Neuronal stem cell (in vitro differentiated cells): Measurements from ENCODE around the gene PEX14.

Source experiments
- DNase-seq: peaks from one replicate; pipeline ENCODE4 v3.0.0-alpha.2; 2013; ENCODE audit warnings: low spot score
- H2AFZ ChIP-seq: one replicate; pipeline ENCODE4 v1.6.1; 2013; ENCODE audit warnings: mild to moderate bottlenecking, low read length, inconsistent platforms
- H2AK5ac ChIP-seq: 2 replicates; pipeline ENCODE4 v1.6.1; 2013; ENCODE audit warnings: low read depth, mild to moderate bottlenecking, inconsistent platforms, low read length, moderate library complexity, mixed read lengths
- H2BK120ac ChIP-seq: 2 replicates; pipeline ENCODE4 v1.6.1; 2013; ENCODE audit warnings: low read depth, mild to moderate bottlenecking, inconsistent platforms, low read length, moderate library complexity, mixed read lengths
- H2BK12ac ChIP-seq: one replicate; pipeline ENCODE4 v1.6.1; 2013; ENCODE audit warnings: low read length, inconsistent platforms
- H2BK15ac ChIP-seq: 2 replicates; pipeline ENCODE4 v1.6.1; 2013; ENCODE audit warnings: mild to moderate bottlenecking, low read length, inconsistent platforms, mixed read lengths
- H2BK5ac ChIP-seq: one replicate; pipeline ENCODE4 v1.6.1; 2013; ENCODE audit warnings: inconsistent platforms, mild to moderate bottlenecking, low read length, moderate library complexity
- H3K14ac ChIP-seq: one replicate; pipeline ENCODE4 v1.6.1; 2013; ENCODE audit warnings: low read length, inconsistent platforms
- H3K18ac ChIP-seq: 2 replicates; pipeline ENCODE4 v1.6.1; 2013; ENCODE audit warnings: low read length, inconsistent platforms
- H3K23ac ChIP-seq: 2 replicates; pipeline ENCODE4 v1.6.1; 2013; ENCODE audit warnings: low read depth, mild to moderate bottlenecking, mixed read lengths, low read length, inconsistent platforms; ENCODE audit not compliant: poor library complexity
- H3K27ac ChIP-seq: replicated peaks from 3 replicates; pipeline ENCODE4 v1.5.1; 2013; ENCODE audit warnings: low read length, inconsistent platforms
- H3K27me3 ChIP-seq, 3 experiments: 2 replicates each; pipeline ENCODE4 v1.6.1; 2013; ENCODE audit warnings: low read length in 3 of 3, mild to moderate bottlenecking in 2 of 3, inconsistent platforms in 1 of 3, low read depth in 1 of 3, mixed read lengths in 1 of 3, moderate library complexity in 1 of 3; ENCODE audit not compliant: control insufficient read depth in 3 of 3, insufficient read depth in 3 of 3
- H3K36me3 ChIP-seq, 2 donors: replicated peaks in 1 of 2; 2 replicates each; pipeline ENCODE4 v1.6.1; 2013; ENCODE audit warnings: low read length in 2 of 2; ENCODE audit not compliant: control insufficient read depth in 2 of 2, insufficient read depth in 2 of 2
- H3K4ac ChIP-seq: 2 replicates; pipeline ENCODE4 v1.6.1; 2013; ENCODE audit warnings: inconsistent platforms, mild to moderate bottlenecking, low read length, moderate library complexity
- H3K4me1 ChIP-seq, 2 donors: 1 replicate in 1 of 2; 2 replicates in 1 of 2; pipeline ENCODE4 v1.6.1; 2013; ENCODE audit warnings: low read length in 2 of 2, low read depth in 1 of 2; ENCODE audit not compliant: control insufficient read depth in 2 of 2, insufficient read depth in 1 of 2
- H3K4me2 ChIP-seq: one replicate; pipeline ENCODE4 v1.6.1; 2013; ENCODE audit warnings: mild to moderate bottlenecking, low read length, inconsistent platforms; ENCODE audit not compliant: insufficient read depth, poor library complexity, severe bottlenecking
- H3K4me3 ChIP-seq, 2 donors: 2 replicates each; pipeline ENCODE4 v1.5.1; 2013; ENCODE audit warnings: low read length in 2 of 2, mild to moderate bottlenecking in 2 of 2, inconsistent platforms in 1 of 2, moderate library complexity in 1 of 2
- H3K79me1 ChIP-seq: one replicate; pipeline ENCODE4 v1.6.1; 2013; ENCODE audit warnings: low read depth, mild to moderate bottlenecking, inconsistent platforms, low read length, moderate library complexity
- H3K9ac ChIP-seq: one replicate; pipeline ENCODE4 v1.6.1; 2013; ENCODE audit warnings: mild to moderate bottlenecking, low read depth, low read length, inconsistent platforms; ENCODE audit not compliant: poor library complexity
- H3K9me3 ChIP-seq, 2 donors: replicated peaks in 1 of 2; 2 replicates each; pipeline versions ENCODE3 to v1.6.1; 2013; ENCODE audit warnings: low read length in 2 of 2, mild to moderate bottlenecking in 2 of 2, inconsistent platforms in 1 of 2, low read depth in 1 of 2, mixed read lengths in 1 of 2, moderate library complexity in 1 of 2; ENCODE audit not compliant: control insufficient read depth in 2 of 2, insufficient read depth in 1 of 2
- H4K8ac ChIP-seq: one replicate; pipeline ENCODE4 v1.6.1; 2013; ENCODE audit warnings: low read depth, mild to moderate bottlenecking, inconsistent platforms, low read length, moderate library complexity
- H4K91ac ChIP-seq: one replicate; pipeline ENCODE4 v1.6.1; 2013; ENCODE audit warnings: low read length, low read depth, mild to moderate bottlenecking, inconsistent platforms; ENCODE audit not compliant: poor library complexity
- WGBS, 2 donors: extraction: QIAGEN DNeasy Blood & Tissue Kit; methylation state at CpG; one replicate each; pipeline ENCODE4 v1.1.7; 2013; ENCODE audit warnings: missing lambda C conversion rate in 2 of 2, mixed read lengths in 1 of 2; ENCODE audit not compliant: insufficient read length in 2 of 2, insufficient replicate concordance in 1 of 2; ENCODE audit errors: extremely low coverage in 2 of 2; 5-methylcytosine and 5-hydroxymethylcytosine counted together

PEX14 gene

DNA sequence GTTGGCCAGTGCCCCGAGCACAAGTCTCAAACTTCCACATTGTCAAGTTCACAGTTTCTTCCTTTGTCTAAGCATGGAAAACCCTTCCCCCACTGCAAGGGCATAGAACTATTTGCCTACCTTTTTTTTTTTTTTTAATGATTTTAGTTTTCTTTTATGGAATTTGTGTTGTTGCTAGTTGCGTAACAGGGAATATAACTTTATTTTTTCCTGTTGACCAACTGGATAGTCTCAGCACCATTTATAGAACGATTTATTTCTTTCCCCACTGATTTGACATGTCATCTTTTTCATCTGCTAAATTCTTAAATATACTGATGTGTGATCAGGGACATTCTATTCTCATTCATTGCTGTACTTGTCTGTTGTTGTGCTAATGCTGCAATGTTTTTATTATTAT lies 83.0 kb downstream of the PEX14 start:
- Histone ChIP-seq H4K8ac (no peak overlapping the region), H3K4me2 (no peak overlapping the region), H2BK15ac (no peak overlapping the region), H2BK120ac (no peak overlapping the region), H3K4me3 (no peak overlapping the region), H3K36me3 (no peaks in the 10 kb centered on the region), H3K27ac (no peak overlapping the region), H3K9me3 (no peaks in the 10 kb centered on the region), H2BK5ac (no peak overlapping the region), H4K91ac (no peak overlapping the region), H3K14ac (no peak overlapping the region), H2AK5ac (no peak overlapping the region), H3K23ac (no peak overlapping the region), H3K79me1 (no peaks in the 10 kb centered on the region), H3K4ac (no peak overlapping the region), H2BK12ac (no peak overlapping the region), H3K18ac (no peak overlapping the region), H3K9ac (no peak overlapping the region), H3K27me3 (no peaks in the 10 kb centered on the region), H2AFZ (no peak overlapping the region), H3K4me1 (peaks cover 21 to 23% of the 10 kb centered on the region in 2 donors)
- whole genome bisulfite sequencing, 2 donors: no CpG with 5 or more reads among the region's 3 CpGs
- no peak for DNase-seq

DNA sequence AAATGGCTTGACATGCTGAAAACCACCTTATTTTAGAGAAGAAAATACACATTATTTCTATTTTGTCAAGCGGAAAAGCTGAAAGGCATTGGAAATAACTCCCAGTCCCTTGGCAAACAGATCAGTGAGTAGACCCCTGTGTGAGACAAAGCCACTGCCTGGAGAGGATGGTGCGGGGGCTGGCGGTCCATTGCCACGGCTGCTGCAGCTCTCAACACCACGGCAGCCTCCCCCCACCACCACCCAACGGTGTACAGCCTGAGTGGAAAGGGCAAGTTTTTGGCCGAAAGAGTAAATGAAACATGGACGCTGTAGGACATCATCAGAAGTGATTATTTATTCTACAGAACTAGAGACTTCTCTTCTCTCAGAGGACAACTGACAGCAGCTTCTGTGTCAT lies 84.6 kb downstream of the PEX14 start:
- Histone ChIP-seq H3K27me3 (no peaks in the 10 kb centered on the region), H3K4me2 (peak overlapping the region; percentile 2), H4K91ac (no peak overlapping the region), H3K9ac (no peak overlapping the region), H3K14ac (no peak overlapping the region), H2BK5ac (no peak overlapping the region), H3K4me1 (peaks cover 16 to 17% of the 10 kb centered on the region in 2 donors), H3K23ac (no peak overlapping the region), H4K8ac (no peak overlapping the region), H3K4me3 (no peak overlapping the region), H3K27ac (no peak overlapping the region), H3K36me3 (no peaks in the 10 kb centered on the region), H2BK15ac (no peak overlapping the region), H3K79me1 (no peaks in the 10 kb centered on the region), H3K4ac (no peak overlapping the region), H3K9me3 (peaks cover 0 to 4% of the 10 kb centered on the region in 2 donors), H2AK5ac (no peak overlapping the region), H2BK12ac (no peak overlapping the region), H2BK120ac (no peak overlapping the region), H3K18ac (no peak overlapping the region), H2AFZ (no peak overlapping the region)
- WGBS, 2 donors: no CpG with 5 or more reads among the region's 8 CpGs
- no peak for DNase-seq

DNA sequence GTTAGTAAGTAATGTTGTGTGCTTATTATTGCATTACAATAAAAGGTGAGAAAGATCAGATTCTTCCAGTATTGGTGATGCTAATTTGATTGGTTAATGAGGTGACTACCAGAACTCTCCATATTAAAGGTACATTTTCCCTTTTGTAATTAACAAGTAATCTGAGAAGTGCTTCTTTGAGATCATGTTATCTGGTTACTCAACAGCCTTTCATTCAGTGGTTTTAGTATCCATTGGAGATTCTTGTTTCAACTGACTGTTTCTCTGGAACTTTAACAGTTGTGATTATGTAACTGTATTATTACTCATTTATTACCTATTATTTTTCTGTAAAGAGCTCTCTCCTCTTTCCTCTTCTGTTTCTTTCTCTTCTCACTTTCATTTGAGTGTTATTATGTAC lies 86.7 kb downstream of the PEX14 start:
- Histone ChIP-seq H3K18ac (no peak overlapping the region), H4K91ac (no peak overlapping the region), H4K8ac (no peak overlapping the region), H3K4me2 (no peak overlapping the region), H2AFZ (no peak overlapping the region), H3K36me3 (no peaks in the 10 kb centered on the region), H3K79me1 (no peaks in the 10 kb centered on the region), H3K4ac (no peak overlapping the region), H2BK12ac (no peak overlapping the region), H3K27me3 (no peaks in the 10 kb centered on the region), H3K23ac (no peak overlapping the region), H3K4me1 (peaks cover 2 to 5% of the 10 kb centered on the region in 2 donors), H2BK5ac (no peak overlapping the region), H2BK120ac (no peak overlapping the region), H2BK15ac (no peak overlapping the region), H3K9me3 (peaks cover 0 to 4% of the 10 kb centered on the region in 2 donors), H2AK5ac (no peak overlapping the region), H3K27ac (no peak overlapping the region), H3K9ac (no peak overlapping the region), H3K14ac (no peak overlapping the region), H3K4me3 (no peak overlapping the region)
- no peak for DNase-seq

DNA sequence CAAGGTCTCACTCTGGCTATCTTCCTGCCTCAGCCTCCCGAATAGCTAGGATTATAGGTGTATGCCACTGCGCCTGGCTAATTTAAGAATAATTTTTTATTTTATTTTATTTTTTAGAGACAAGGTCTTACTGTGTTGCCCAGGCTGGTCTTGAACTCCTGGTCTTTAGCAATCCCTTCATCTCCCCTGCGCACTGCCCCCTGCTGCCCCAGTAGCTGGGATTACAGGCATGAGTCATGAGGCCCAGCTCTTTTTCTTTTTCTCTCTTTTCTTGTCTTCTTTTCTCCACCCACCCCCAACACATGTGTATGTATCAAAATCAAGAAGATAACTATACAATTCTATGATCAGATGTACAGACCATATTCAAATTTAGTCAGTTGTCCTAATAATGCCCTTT lies 87.2 kb downstream of the PEX14 start:
- Histone ChIP-seq H3K9me3 (peaks cover 0 to 4% of the 10 kb centered on the region in 2 donors), H2AFZ (no peak overlapping the region), H3K4ac (no peak overlapping the region), H3K4me3 (no peak overlapping the region), H3K4me1 (peaks cover 2 to 5% of the 10 kb centered on the region in 2 donors), H3K27me3 (no peaks in the 10 kb centered on the region), H2AK5ac (no peak overlapping the region), H3K27ac (no peak overlapping the region), H3K4me2 (no peak overlapping the region), H4K8ac (no peak overlapping the region), H2BK15ac (no peak overlapping the region), H2BK12ac (no peak overlapping the region), H4K91ac (no peak overlapping the region), H2BK5ac (no peak overlapping the region), H3K36me3 (no peaks in the 10 kb centered on the region), H3K23ac (no peak overlapping the region), H2BK120ac (no peak overlapping the region), H3K9ac (no peak overlapping the region), H3K79me1 (no peaks in the 10 kb centered on the region), H3K18ac (no peak overlapping the region), H3K14ac (no peak overlapping the region)
- WGBS, 2 donors: no CpG with 5 or more reads among the region's 3 CpGs
- no peak for DNase-seq
